Measurements from ENCODE around the gene ANKRD40CL. TPM values are rescaled to one million over a fixed set of nuclear protein-coding genes. Genes with fewer than 3 reads are reported as not detected.
A peak's percentile ranks its signal among the peaks of the same experiment; 100 is the strongest.

Gene ANKRD40CL
- total RNA-seq, 1 donor from 2014 or later = not detected

DNA sequence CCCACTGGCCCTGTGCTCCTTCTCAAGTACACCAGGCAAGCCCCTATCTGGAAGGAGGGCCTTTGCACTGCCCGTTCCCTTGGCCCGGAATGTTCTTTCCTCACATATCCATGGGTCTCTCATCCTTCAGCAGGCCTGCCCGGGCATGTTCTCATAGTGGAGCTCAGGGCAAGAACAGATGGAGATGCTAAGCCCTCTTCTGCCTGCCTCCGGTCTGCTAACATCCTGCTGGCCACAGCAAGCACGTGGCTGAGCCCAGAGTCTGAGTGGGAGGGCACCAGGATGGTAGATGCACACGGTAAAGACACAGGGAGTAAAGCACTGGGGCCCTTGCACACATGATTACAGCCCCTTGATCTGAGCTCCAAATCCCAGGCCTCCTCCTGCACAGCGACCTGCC lies 19.8 kb upstream of the ANKRD40CL start:
- ATAC-seq = peak; percentile 29

DNA sequence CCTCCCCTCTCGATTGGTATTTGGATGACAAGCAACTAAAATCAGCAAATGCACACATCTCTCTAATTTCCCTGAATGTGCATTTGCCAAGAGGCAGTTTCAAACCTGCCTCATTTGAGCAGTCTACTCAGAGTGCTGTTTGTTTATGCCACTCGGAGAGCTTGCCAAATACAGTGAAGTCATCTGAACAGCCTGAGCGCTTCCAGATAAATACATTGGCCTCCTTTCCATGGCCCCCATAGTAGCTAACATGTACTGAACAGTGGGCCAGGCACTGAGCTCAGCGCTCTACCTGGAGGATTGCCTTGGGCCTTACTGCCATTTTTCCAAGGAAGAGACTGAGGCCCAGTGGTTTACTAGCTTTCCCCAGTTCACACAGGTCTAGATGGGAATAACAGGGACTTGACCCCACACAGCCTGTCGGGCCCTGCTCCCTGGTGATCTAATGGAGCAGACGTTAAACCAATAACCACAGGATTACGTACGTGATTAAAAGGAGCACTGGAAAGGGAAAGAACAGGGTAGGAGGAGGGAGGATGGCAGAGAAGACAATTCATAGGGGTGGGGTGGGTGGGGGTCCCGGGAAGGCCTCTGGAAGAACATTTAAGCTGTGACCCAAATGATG lies 18.7 kb upstream of the ANKRD40CL start:
- ATAC-seq = peak; percentile 58

DNA sequence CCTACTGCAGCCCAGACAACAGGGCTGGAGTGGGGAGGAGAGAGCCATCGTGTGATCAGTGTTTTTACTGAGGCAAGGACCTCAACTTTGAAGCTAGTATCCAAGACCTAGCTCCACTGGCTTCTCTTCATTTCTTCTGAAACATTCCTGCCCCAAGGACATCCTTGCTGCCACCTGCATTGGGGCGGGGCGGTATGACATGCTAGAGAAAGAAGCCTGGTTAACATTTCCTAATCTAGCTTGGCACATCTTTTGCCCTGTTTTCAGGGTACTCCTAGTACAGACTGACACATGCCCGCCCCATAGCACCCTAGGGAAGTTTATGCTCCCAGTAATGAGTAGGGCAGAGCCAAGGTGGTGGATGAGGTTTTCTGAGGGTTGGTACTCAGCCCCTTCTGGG lies 17.8 kb upstream of the ANKRD40CL start:
- ATAC-seq = peak; percentile 47

DNA sequence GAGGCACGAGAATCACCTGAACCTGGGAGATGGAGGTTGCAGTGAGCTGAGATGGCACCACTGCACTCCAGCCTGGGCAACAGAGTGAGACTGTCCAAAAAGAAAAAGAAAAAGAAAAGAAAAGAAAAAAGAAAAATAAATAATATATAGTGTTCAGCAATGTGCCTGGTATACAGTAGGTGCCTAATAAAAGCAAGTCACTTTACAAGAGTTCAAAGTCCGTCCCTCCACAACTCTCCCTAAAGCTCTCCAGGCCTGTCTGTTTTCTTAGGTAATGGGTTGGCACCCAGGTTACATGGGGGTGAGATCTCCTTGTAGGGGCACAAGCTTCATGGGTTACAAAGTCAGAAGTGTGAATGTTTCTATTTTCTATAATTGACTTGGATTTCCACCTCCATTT lies 16.6 kb upstream of the ANKRD40CL start:
- no peak for ATAC-seq

DNA sequence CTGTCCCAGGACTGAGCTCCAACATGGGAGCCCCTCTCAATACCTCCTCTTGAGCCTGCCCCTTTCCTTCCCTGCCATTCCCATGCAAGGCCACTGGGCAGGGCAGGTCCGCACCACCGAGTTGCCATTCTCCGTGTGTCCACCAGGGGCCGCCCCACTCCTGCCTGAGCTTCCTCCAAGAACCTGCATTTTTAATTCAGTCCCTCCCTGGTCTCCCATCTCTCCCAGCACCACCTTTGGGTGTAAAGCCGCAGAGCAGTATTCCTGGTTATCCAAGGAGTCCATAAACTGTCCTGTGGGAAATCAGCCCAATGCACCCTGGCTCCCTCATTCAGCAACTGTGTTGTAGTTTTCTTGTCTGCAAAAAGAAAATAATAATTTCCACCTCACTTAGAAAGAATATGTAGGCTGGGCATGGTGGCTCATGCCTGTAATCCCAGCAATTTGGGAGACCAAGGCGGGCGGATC lies 15.9 kb upstream of the ANKRD40CL start:
- peak; percentile 83 for ATAC-seq

DNA sequence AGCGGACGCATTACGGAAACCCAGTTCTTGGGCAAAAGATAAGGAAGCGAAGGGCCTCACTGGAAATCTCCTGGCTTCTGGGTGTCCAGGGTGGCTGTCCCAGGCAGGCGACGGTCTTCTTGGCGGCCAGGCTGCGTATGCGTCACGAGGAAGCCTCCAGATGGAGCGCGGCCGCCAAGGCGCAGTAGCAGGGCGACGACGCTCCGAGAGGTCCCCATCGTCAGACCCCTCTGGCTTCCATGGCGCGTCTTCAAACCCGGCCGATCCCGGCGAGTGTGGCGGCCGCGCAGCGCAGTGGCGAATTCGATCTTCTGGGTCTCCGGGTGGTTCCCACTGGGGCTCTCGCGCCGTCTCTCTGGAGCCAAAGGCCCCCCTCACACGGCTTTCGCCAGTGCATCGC lies 13.8 kb upstream of the ANKRD40CL start:
- ATAC-seq = no peak

DNA sequence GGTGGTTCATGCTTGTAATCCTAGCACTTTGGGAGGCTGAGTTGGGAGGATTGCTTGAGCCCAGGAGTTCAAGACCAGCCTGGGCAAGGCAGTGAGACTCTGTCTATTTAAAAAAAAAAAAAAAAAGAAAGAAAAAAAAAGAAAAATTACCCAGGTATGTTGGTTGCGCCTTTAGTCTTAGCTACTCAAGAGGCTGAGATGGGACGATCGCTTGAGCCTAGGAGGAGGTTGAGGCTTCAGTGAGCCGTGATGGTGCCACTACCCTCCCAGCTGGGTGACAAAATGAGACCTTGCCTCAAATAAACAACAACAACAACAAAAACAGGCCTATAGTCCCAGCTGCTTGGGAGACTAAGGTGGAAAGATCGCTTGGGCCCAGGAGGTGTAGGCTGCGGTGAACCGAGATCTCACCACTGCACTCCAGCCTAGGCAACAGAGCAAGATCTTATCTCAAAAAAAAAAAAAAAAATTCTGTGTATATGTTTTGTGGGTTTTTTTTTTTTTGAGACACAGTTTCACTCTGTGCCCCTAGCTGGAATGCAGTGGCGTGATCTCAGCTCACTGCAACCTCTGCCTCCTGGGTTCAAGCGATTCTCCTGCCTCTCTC lies 12.5 kb upstream of the ANKRD40CL start:
- ATAC-seq = no peak

DNA sequence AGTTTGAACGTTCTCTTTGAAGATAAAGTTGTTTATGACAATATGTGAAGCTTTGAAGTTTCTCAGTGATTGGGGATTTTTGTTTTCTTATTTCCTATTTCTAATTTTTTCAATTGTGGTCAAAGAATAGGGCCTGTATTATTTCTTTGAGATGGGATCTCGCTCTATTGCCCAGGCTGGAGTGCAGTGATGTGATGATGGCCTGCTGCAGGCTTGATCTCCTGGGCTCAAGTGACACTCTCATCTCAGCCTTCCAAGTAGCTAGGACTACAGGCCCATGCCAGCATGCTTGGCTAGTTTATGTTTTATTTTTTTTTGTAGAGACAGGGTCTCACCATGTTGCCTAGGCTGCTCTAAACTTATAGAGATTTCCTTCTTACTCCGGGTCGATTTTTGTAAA lies 11.7 kb upstream of the ANKRD40CL start:
- no peak for ATAC-seq

DNA sequence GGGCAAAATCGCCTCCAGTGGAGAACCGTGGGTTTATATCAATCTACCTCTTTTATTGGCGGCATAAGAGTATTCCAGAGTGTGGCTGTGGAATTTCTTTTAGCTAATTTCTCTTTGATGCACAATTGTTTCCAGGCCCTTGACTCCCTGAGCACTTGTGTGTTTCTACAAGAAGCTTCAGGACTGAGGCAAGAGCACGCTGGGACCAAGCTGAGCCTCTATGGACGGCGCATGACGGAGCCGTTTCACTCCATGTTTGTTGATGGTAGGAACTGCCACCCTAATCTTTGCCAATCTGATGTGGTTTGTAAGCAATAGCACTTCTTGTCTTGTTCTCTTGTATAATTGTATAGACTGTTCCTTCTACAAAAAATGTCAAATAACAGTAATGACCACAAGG lies 11.2 kb upstream of the ANKRD40CL start:
- no peak for ATAC-seq

DNA sequence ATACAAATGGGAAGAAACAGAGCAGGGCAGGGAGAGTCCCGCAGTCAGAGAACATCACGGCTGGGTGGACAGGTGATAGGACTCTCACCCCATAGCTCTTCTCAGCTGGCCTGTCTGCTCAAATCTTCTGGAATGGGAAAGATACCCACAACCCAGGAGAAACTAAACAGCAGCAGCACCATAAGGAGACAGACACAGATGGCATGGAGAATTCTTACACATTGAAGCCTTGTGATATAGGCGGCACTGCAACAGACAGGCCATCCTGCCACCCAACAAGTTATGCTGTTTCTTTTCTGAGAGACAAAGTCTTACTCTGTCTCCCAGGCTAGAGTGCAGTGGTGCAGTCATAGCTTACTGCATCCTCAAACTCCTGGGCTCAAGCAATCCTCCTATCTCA lies 8.6 kb upstream of the ANKRD40CL start:
- ATAC-seq = no peak

DNA sequence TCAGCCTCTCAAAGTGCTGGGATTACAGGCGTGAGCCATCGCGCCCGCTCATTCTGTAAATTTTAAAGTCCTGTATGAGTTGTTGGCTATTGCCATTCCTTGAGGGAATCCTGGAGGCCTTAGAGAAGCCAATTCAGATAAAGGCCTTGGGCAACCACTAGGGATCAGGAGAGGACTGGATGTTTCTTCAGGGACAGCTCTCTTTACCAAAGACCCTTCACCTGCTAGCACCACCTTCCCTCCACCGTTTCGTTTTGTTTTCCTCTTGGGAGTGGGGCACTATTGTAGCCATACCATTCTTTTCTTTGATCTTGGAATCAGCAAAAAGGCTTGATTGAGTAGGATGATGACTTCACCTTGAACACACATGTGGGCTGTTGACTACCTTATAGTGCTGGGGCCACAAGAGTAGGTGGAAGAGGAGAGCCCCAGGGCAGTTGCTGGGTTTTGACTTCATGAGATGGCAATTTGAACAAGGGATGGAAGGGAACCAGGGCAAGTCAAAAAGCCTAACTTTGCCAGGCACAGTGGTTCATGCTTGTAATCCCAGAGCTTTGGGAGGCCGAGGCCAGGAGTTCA lies 7.0 kb upstream of the ANKRD40CL start:
- no peak for ATAC-seq

DNA sequence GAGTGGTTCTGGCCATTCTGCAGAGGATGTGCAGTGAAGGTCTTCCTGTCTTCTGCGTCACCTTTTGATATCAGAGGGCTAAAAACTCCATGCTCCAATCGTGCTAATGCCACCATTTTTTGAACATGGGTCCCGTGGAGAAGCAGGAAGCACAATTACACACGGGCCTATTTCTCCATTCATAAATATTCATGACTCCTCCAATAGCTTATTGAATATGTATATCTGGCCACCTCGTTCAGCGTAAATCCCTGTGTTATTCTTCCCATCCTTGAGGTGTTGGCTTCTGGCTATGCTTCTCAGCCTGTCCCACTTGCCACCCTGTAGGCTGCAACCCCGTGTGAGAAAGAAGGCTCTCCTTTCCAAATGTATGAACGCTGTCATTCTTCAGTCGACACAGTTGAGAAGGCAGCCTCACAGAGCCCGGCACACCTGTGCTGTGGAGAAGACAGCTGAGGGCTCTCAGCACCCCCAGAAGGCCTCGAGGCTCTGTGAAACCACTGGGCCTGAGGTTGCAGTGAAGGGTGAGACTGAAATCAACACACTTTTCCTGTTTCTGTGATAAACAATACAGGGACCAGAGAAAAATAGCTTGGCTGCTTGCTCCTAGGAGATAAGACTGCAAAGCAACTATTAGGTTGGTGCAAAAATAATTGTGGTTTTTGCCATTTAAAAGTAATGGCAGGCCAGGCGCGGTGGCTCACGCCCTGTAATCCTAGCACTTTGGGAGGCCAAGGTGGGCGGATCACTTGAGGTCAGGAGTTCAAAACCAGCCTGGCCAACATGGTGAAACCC lies 4.9 kb upstream of the ANKRD40CL start:
- no peak for ATAC-seq

DNA sequence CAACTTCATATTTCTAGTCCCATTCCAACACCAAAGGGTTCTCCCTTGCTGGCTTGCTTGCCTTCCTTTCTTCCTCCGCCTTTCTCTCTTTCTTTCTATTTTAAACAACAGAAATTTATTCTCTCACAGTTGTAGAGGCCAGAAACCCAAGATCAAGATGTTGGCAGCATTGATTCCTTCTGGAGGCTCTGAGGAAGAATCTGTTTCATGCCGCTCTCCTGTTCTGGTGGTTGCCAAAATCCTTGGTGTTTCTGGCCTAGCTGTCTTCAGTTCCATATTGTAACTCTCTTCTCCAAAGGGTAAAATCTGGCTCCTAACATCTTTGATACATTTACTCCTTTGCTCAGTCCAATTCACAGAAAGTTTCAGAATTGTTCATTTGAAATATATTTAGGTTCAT lies 3.0 kb upstream of the ANKRD40CL start:
- ATAC-seq = no peak

DNA sequence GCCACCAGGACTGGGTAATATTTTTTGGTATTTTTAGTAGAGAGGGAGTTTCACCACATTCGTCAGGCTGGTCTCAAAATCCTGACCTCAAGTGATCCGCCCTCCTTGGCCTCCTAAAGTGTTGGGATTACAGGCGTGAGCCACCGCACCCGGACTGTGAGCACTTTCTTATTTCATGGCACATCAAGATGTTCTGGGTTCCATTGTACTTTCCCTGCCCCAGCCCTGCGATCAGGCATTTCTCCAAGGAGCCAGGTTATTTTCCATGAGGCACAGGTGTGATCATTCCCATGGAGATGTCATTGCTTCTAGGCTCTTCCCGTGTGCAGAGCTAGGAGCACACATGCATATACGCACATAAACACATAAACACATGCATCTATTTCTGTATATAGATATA lies 2.6 kb upstream of the ANKRD40CL start:
- no peak for ATAC-seq

DNA sequence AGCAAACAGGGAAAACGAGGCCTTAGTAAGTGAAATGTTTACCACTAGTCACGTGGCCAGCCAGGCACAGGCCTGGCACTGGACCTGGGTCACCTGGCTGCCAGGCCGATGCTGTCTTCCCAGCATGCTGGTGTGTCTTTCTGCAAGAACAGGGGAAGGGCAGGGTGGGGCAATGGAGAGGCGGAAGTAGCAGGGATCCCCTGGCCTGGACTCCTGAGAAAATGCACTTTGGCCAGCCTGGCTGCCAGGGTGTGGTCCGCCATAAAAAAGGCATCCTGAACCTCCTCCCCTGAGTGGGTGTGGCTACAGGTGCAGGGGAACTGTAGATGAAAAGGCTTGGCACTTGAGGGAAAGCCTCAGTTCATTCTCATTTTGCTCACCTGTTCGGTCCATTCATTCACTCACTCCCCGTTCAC lies 1.0 kb upstream of the ANKRD40CL start:
- peak; percentile 85 for ATAC-seq

DNA sequence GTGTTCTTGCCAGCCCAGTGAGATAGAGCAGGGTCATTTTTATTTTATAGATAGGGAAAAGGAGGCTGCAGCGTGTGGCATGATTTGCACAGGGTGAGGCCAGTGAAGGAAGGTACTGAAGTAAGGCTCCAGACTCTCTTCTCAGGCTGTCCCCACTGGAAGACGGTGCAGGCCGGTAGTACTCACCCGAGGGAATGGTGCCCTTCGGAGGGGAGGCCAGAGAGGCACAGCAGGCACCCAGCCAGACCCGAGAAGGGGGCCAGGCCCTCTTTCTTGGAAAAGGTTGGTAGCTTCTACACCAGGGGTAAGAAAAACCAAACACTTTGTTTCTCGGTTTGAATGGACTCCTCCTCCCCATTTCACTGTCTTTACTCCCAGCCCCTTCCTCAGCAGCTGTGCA lies 288 bp downstream of the ANKRD40CL start:
- ATAC-seq = no peak

DNA sequence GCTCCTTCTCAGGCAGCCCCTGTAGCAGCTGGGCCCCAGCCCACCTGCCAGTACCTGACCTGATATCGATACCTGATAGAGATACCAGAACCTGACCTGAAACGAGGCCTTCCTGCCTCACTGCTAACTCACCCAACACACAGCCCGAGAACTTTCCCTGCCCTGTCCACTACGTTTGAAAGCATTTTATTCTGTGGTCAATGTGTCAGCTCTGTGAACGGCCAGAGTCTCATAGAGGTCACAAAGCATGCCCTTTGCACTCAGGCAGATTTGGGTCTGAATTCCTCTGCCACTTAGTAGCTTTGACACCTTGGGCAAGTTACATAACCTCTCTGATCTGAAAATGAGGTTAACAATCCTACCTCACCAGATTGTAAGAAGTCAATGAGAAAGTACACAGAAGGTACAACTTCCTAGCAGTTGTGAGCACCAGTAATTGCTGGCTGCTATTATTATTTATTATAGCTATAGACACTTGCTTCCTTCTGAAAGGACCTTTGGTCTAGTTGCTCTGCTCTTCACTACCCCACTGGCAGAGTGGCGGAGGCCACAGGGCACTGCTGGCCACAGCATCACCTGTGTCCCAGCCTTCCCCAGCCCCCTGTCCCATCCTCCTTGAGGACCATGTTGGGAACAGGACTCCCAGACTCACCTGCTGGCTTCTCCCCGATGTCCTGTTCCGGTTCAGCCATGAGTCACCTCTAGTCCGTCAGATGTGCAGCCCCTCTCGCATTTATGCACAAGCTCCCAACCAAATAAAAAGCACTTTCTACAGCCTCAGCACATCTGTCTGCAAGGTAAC lies 895 bp downstream of the ANKRD40CL start:
- no peak for ATAC-seq

DNA sequence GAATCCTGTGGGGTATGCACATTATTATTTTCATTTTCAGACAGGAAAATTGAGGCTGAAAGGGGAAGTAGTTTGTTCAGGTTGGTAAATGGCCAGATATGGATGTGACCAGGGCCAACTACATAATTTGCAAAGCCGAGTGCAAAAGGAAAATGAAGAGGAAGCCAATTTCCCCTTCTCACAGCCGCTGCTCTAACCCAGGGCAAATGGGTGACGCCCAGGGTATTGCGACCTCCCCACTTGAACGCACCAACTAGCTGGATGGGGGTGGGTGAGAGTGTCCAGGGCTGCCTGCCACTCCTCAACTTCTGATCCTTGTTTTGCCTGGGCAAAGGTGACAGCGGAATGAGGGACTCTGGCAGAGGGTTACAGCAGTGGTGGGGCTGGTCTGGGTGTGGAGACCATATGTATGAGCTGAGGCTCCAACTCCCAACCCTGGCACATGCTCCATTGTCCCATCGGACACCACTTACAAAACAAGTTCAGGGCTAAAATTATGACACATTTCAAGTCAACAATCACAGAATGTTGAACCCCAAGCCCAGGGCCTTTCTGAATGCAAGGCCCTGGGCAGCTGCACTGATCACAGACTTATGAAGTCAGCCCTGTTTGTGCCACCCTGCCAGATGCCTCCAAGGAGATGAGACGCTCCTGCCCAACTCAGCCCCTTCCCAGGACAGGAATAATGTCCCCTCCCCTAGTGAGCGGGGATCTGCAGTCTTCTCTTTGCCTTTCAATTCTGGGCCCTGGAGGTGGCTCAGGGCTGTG lies 1.7 kb downstream of the ANKRD40CL start:
- ATAC-seq = no peak

DNA sequence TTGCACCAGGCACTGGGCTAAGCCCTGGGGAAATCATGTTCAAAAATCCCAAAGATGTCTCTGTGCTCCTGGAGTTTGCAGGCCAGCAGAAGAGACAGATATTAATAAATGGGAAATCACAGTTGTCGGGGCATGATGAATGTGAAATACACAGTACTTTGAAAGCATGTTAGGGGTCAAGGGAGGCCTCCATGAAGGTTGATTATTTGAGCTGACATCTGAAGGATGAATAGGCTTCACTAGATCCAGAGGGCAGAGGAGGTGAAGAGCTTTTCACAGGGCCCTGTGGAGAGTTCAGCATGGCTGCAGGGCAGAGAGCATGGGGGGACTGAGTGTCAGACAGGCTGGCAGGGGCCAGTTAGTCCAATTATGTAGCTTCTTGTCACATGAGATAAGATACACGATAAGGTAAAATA lies 2.6 kb downstream of the ANKRD40CL start:
- no peak for ATAC-seq

DNA sequence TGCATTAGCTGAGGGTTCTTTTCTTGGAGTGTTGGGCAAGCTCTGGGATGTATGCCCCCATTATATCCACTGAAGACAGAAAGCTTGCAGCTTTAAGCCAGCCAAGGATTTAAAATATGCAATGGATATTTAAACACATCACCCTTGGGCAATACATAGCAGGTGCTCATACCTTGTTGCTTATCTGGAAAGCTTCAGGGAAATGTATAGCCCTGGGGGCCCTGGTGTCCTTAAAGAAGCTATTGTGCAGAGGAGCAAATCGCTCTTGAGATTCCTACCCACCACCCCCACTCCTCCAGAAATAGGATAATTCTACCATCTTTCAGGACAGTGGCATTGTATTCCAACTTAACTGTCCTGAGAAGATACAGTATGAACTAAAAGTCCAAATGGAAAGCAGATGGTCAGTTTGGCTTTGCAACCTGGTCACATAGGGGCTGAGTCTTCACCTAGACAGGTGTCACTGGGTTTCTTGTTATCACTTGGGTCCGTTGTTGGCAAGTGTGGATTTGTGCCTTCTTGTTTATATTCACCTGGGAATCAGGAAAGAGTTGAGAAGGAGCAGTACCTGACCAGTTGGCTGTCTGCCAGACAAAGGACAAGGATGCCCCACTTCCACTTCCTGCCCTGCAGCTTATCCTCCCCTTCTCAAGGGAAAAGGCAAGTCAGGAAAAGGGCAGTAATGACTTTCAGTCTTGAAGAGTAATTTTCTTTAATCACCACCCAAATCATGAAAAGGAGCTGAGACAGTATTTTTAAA lies 3.4 kb downstream of the ANKRD40CL start:
- ATAC-seq = no peak

DNA sequence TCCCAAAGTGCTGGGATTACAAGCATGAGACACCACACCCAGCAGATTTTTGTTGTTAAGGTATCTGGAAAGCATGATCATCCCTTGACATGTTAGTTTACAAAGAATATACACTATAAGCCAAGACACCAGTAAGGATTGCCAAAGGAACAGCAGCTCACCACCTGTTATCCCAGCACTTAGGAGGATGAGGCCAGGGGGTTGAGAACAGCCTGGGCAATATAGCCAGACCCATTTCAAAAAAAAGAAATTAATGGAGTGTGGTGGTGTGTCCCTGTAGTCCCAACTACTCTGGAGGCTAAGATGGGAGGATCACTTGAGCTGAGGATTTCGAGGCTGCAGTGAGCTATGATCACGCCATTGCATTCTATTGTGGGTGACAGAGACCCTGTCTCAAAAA lies 5.1 kb downstream of the ANKRD40CL start:
- no peak for ATAC-seq

Data from esophagus mucosa (tissue), 1 donor.